Skeletal muscle cell (primary cell): ENCODE results near the gene HRH3.
A peak's percentile ranks its signal among the peaks of the same experiment; 100 is the strongest.

Experiments
- DNase-seq: peaks from one replicate; pipeline ENCODE4 v3.0.0-alpha.2; 2010; ENCODE audit warnings: low read depth
- H3K4me3 ChIP-seq: 2 replicates; pipeline ENCODE4 v1.5.1; 2011; ENCODE audit warnings: low read depth, mild to moderate bottlenecking, control low read depth, low read length, moderate library complexity

HRH3 gene

GRCh38 chr20:62186887-62187866, 32.9 kb downstream of the HRH3 start:
- H3K4me3 ChIP-seq = no peak overlapping the region
- DNase-seq = no peak

- no peak overlapping the region for H3K4me3 ChIP-seq
- DNase-seq = no peak
These were observed 34.0 kb downstream of the HRH3 start for GRCh38 chr20:62186096-62186426.

GRCh38 chr20:62183426-62184142, 36.5 kb downstream of the HRH3 start:
- peak overlapping the region; percentile 99 for H3K4me3 ChIP-seq
- no peak for DNase-seq

GRCh38 chr20:62182469-62183425, 37.3 kb downstream of the HRH3 start, which contains the start of gene MTG2:
MTG2 (plus strand) TSS chr20:62183028; CDS start chr20:62193421, 10,393 bp downstream.
- DNase-seq = peak; percentile 80
- H3K4me3 ChIP-seq = peak within 1 kb of the TSS; percentile 99

DNA sequence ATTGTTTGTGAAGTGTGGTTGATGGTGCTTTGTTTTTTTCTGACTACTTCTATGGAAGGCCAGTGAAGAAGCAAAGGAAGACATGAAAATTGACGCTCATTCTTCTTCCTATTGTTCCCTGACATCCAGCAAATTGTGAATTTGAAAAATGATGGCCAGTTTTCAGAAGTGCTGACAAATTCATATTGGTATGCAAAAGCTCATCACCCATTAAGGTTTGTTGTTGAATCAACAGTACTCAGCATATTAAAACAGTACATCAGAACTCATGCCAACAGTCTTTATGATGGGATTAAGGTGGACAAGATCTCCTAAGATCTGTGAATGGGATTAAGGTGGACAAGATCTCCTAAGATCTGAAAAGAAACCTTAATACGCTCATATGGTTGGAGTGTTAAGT, 38.3 kb downstream of the HRH3 start:
- peak overlapping the region; percentile 99 for H3K4me3 ChIP-seq
- DNase-seq = no peak

- DNase-seq = no peak
- no peak overlapping the region for H3K4me3 ChIP-seq
These were observed 40.9 kb downstream of the HRH3 start for GRCh38 chr20:62179162-62179504.

DNA sequence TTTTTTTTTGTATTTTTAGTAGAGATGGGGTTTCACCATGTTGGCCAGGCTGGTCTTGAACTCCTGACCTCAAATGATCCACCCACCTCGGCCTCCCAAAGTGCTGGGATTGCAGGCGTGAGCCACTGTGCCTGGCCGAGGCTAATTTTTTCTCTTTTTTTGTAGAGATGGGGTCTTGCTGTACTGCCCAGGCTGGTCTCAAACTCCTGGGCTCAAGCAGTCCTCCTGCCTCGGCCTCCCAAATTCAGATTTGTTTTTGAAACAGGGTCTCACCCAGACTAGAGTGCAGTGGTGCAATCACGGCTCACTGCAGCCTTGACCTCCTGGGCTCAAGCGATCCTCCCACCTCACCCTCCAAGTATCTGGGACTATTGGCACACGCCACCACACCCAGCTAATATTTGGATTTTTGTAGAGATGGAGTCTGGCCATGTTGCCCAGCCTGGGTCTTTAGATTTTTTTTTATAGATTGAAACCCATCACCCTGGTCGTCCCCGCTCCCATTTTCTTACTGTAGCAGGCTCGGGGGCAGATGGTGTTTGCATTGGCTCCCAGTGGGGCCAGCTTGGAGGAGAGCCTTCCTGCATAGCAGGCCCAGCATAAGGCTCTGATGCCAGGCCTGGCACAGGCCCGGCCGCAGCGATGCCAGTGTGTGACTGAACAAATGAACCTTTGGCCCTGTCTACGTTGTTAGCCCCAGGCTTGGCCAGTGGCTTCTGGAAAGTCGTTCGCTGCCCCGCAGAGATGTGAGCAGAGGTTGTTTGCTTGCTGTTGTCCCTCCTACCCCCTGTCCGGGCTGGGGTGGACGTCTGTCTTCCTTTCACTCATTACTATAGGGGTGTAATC, 41.5 kb downstream of the HRH3 start:
- H3K4me3 ChIP-seq = no peak overlapping the region

DNA sequence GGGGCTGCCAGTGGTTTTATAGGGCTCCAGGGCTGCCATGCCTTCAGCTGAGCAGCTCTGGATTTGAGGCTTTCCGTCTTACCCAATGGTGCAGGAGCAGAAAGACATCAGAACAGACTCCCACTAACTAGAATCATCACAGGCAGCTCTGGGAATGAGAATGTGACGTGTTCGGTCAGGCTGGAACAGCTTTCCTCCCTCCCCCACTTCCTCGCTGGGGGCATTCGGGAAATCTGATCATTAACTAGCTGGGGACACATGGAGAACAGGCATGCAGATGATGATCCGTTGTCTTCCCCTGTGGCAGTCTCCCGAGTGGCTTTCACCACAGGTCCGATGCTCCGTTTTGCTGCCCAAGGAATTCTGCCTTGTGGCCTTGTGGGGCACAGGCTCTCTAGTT, 42.8 kb downstream of the HRH3 start:
- no peak for DNase-seq
- no peak overlapping the region for H3K4me3 ChIP-seq

More for the DNA sequence above, 41.5 kb downstream of the HRH3 start:
- no peak for DNase-seq

DNA sequence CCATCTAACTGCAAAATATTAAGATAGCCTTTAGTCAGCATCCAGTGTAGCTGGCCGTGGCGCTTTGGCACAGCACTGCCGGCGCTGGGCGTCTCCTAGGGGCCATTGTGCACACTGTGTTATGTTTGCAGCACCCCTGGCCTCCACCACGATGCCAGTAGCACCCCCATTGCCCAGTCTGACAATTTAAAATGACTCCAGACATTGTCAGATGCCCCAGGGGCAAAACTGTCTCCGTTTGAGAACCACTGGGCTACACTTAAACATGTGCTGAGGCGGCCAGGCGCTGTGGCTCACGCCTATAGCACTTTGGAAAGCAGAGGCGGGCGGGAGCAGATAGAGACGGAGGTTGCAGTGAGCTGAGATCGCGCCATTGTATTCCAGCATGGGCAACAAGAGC, 43.2 kb downstream of the HRH3 start:
- no peak overlapping the region for H3K4me3 ChIP-seq
- DNase-seq = no peak

GRCh38 chr20:62175711-62176110, 44.4 kb downstream of the HRH3 start:
- no peak overlapping the region for H3K4me3 ChIP-seq
- DNase-seq = no peak

GRCh38 chr20:62174870-62175624, 45.0 kb downstream of the HRH3 start:
- no peak overlapping the region for H3K4me3 ChIP-seq
- no peak for DNase-seq

GRCh38 chr20:62174021-62174804, 45.9 kb downstream of the HRH3 start:
- no peak for DNase-seq

DNA sequence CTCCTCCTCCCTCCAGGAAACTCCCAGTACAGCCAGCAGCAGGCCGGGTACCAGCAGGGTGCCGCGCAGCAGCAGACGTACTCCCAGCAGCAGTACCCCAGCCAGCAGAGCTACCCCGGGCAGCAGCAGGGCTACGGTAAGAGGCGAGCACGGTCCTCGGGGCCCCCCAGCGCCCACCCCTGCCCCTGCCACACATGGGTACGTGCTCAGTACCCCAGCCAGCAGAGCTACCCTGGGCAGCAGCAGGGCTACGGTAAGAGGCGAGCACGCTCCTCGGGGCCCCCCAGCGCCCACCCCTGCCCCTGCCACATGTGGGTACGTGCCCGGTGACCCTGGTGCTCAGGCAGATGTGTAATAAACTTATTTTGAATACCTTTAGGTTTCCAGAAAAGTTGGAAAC, 47.4 kb downstream of the HRH3 start:
- no peak for DNase-seq
- H3K4me3 ChIP-seq = no peak overlapping the region

More at GRCh38 chr20:62174021-62174804, 45.9 kb downstream of the HRH3 start:
- H3K4me3 ChIP-seq = no peak overlapping the region

GRCh38 chr20:62171245-62171644, 48.8 kb downstream of the HRH3 start:
- no peak overlapping the region for H3K4me3 ChIP-seq
- no peak for DNase-seq

DNA sequence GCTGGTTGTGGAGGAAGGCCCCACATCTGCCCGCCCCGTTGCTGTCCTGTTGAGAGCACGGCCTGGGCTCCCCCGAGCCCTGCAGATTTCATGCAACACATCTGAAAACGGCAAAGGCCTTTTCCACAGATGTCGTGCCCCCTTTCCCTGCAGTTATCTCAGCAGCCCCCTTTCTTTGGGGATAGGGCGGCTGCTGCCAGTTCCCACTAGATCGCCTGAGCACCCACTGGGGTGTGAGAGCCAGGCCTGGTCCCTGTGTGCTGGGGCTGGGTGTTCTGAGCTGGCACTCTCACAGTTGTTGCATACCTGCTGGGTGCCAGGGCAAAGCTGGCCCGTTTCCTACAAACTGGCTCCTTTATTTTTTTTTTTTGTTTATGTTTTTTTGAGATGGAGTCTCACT, 49.5 kb downstream of the HRH3 start:
- H3K4me3 ChIP-seq = no peak overlapping the region
- DNase-seq = no peak

GRCh38 chr20:62168890-62169435, 51.1 kb downstream of the HRH3 start:
- no peak overlapping the region for H3K4me3 ChIP-seq
- no peak for DNase-seq

DNA sequence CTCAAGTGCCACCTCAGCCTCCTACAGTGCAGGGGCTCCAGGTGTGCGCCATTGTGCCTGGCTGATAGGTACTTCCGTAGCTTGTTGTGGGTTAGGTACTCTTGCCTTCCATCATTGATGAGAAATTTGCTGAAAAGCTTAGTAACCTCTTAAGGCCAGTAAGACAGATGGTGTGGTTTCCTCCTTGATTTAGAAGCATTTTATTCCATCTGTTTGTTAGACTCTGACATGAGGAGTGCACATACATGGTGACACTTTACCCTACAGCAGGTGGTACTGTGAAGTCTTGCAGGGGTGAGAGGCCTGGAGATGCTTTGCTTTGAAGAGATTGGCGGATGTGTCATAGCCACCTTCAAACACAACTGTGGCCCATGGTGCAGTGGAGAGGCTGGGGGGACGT, 52.0 kb downstream of the HRH3 start:
- DNase-seq = no peak
- no peak overlapping the region for H3K4me3 ChIP-seq
